ENCODE results near the gene ITM2C. TPM values are rescaled to one million over a fixed set of nuclear protein-coding genes. Genes with fewer than 3 reads are reported as not detected.

ITM2C gene
- total RNA-seq, 5 donors from 2014 or later (not counting 1 experiment from before 2014, with no cell fraction given), result 21.9 to 41.2 (median 34.8) TPM

- Mint-ChIP-seq H3K4me3 (no peak overlapping the region), H3K27ac (no peak overlapping the region), H3K4me1 (peaks cover 34 to 47% (median 44%) of the 10 kb centered on the region in 3 donors), H3K27me3 (no peaks in the 10 kb centered on the region), H3K36me3 (peaks cover under 1% of the 10 kb centered on the region), H3K9me3 (no peaks in the 10 kb centered on the region)
- WGBS (ENCODE audit: insufficient coverage), result 48% methylated on average over 6 of the region's 13 CpGs
- H3K27me3 ChIP-seq (replicated peaks in 1 of 2; ENCODE audit: control insufficient read depth in 2 of 2, extremely low read depth in 1 of 2, insufficient read depth in 2 of 2, low read length in 1 of 2), result peaks cover 0 to 19% of the 10 kb centered on the region in 2 experiments
- ChIA-PET CTCF (no interaction called here), POLR2A (no interaction called here)
- ATAC-seq (replicated peaks in 1 of 4) (no peak), DNase-seq (no peak)
- no peaks in the 10 kb centered on the region for H3K9me3 ChIP-seq
- H3K4me1 ChIP-seq (ENCODE audit: control insufficient read depth in 1 of 2, extremely low read depth in 1 of 2, insufficient read depth in 2 of 2, low read length in 2 of 2), result peaks cover 10 to 67% of the 10 kb centered on the region in 2 experiments
- H3K36me3 ChIP-seq (ENCODE audit: control insufficient read depth in 2 of 2, extremely low read depth in 1 of 2, insufficient read depth in 1 of 2, low read length in 1 of 2), result peaks cover 5 to 10% of the 10 kb centered on the region in 2 donors
- no peak overlapping the region for H3K27ac ChIP-seq (ENCODE audit: low read length)
- no peak overlapping the region for H3K4me3 ChIP-seq (ENCODE audit: control insufficient read depth in 1 of 2, extremely low read depth in 1 of 2, low read length in 1 of 2)
Measured at GRCh38 chr2:230873661-230874401, 9.1 kb downstream of the ITM2C start.

- peaks cover 6% of the 10 kb centered on the region for H3K36me3 Mint-ChIP-seq
- peaks cover 31 to 48% (median 44%) of the 10 kb centered on the region in 3 donors for H3K4me1 Mint-ChIP-seq
- H3K36me3 ChIP-seq (ENCODE audit: control insufficient read depth in 2 of 2, extremely low read depth in 1 of 2, insufficient read depth in 1 of 2, low read length in 1 of 2), result peaks cover 8 to 10% of the 10 kb centered on the region in 2 donors
- ATAC-seq (replicated peaks in 1 of 4) (no peak), DNase-seq (no peak)
- no peak overlapping the region for H3K27ac Mint-ChIP-seq
- POLR2A ChIA-PET, result no interaction called here
- H3K9me3 ChIP-seq, result no peaks in the 10 kb centered on the region
- no peak overlapping the region for H3K4me3 Mint-ChIP-seq
- no peak overlapping the region for H3K4me3 ChIP-seq (ENCODE audit: control insufficient read depth in 1 of 2, extremely low read depth in 1 of 2, low read length in 1 of 2)
- no peaks in the 10 kb centered on the region for H3K9me3 Mint-ChIP-seq
- H3K27me3 Mint-ChIP-seq, result no peaks in the 10 kb centered on the region
- peaks cover 10 to 67% of the 10 kb centered on the region in 2 experiments for H3K4me1 ChIP-seq (ENCODE audit: control insufficient read depth in 1 of 2, extremely low read depth in 1 of 2, insufficient read depth in 2 of 2, low read length in 2 of 2)
- H3K27me3 ChIP-seq (replicated peaks in 1 of 2; ENCODE audit: control insufficient read depth in 2 of 2, extremely low read depth in 1 of 2, insufficient read depth in 2 of 2, low read length in 1 of 2), result peaks cover 0 to 19% of the 10 kb centered on the region in 2 experiments
- no peak overlapping the region for H3K27ac ChIP-seq (ENCODE audit: low read length)
- WGBS (ENCODE audit: insufficient coverage), result 95% methylated on average over 10 of the region's 11 CpGs
- CTCF ChIA-PET, result no interaction called here
Measured at GRCh38 chr2:230874456-230874855, 9.7 kb downstream of the ITM2C start.

- DNase-seq, result no peak
- ATAC-seq (replicated peaks in 1 of 4), result no peak
- Mint-ChIP-seq H3K9me3 (no peaks in the 10 kb centered on the region), H3K27me3 (no peaks in the 10 kb centered on the region), H3K4me3 (no peak overlapping the region), H3K27ac (no peak overlapping the region), H3K36me3 (peaks cover 6% of the 10 kb centered on the region), H3K4me1 (peaks cover 29 to 48% (median 41%) of the 10 kb centered on the region in 3 donors)
- peaks cover 8 to 10% of the 10 kb centered on the region in 2 donors for H3K36me3 ChIP-seq (ENCODE audit: control insufficient read depth in 2 of 2, extremely low read depth in 1 of 2, insufficient read depth in 1 of 2, low read length in 1 of 2)
- ChIA-PET POLR2A (no interaction called here), CTCF (no interaction called here)
- peaks cover 0 to 19% of the 10 kb centered on the region in 2 experiments for H3K27me3 ChIP-seq (replicated peaks in 1 of 2; ENCODE audit: control insufficient read depth in 2 of 2, extremely low read depth in 1 of 2, insufficient read depth in 2 of 2, low read length in 1 of 2)
- no peak overlapping the region for H3K27ac ChIP-seq (ENCODE audit: low read length)
- 93% methylated on average over 8 of the region's 10 CpGs for whole genome bisulfite sequencing (ENCODE audit: insufficient coverage)
- no peak overlapping the region for H3K4me3 ChIP-seq (ENCODE audit: control insufficient read depth in 1 of 2, extremely low read depth in 1 of 2, low read length in 1 of 2)
- no peaks in the 10 kb centered on the region for H3K9me3 ChIP-seq
- peaks cover 7 to 63% of the 10 kb centered on the region in 2 experiments for H3K4me1 ChIP-seq (ENCODE audit: control insufficient read depth in 1 of 2, extremely low read depth in 1 of 2, insufficient read depth in 2 of 2, low read length in 2 of 2)
Measured at GRCh38 chr2:230874876-230875275, 10.1 kb downstream of the ITM2C start.

GRCh38 chr2:230875347-230876315 lies 10.9 kb downstream of the ITM2C start:
- no peaks in the 10 kb centered on the region for H3K9me3 ChIP-seq
- 98% methylated on average over 18 of the region's 34 CpGs for WGBS (ENCODE audit: insufficient coverage)
- no peaks in the 10 kb centered on the region for H3K27me3 Mint-ChIP-seq
- peaks cover under 1 to 57% of the 10 kb centered on the region in 2 experiments for H3K4me1 ChIP-seq (ENCODE audit: control insufficient read depth in 1 of 2, extremely low read depth in 1 of 2, insufficient read depth in 2 of 2, low read length in 2 of 2)
- ATAC-seq (replicated peaks in 1 of 4) (no peak), DNase-seq (no peak)
- H3K27ac Mint-ChIP-seq, result no peak overlapping the region
- no peak overlapping the region for H3K4me3 ChIP-seq (ENCODE audit: control insufficient read depth in 1 of 2, extremely low read depth in 1 of 2, low read length in 1 of 2)
- CTCF ChIA-PET, result no interaction called here
- H3K27ac ChIP-seq (ENCODE audit: low read length), result no peak overlapping the region
- H3K36me3 ChIP-seq (ENCODE audit: control insufficient read depth in 2 of 2, extremely low read depth in 1 of 2, insufficient read depth in 1 of 2, low read length in 1 of 2), result peaks cover 8 to 10% of the 10 kb centered on the region in 2 donors
- H3K4me1 Mint-ChIP-seq, result peaks cover 21 to 44% (median 34%) of the 10 kb centered on the region in 3 donors
- peaks cover 6% of the 10 kb centered on the region for H3K36me3 Mint-ChIP-seq
- POLR2A ChIA-PET, result no interaction called here
- H3K27me3 ChIP-seq (replicated peaks in 1 of 2; ENCODE audit: control insufficient read depth in 2 of 2, extremely low read depth in 1 of 2, insufficient read depth in 2 of 2, low read length in 1 of 2), result peaks cover 0 to 19% of the 10 kb centered on the region in 2 experiments
- no peak overlapping the region for H3K4me3 Mint-ChIP-seq
- no peaks in the 10 kb centered on the region for H3K9me3 Mint-ChIP-seq

- no peaks in the 10 kb centered on the region for H3K9me3 Mint-ChIP-seq
- peak overlapping the region; percentile 59 to 84 for H3K27ac Mint-ChIP-seq
- H3K4me1 ChIP-seq (ENCODE audit: control insufficient read depth in 1 of 2, extremely low read depth in 1 of 2, insufficient read depth in 2 of 2, low read length in 2 of 2), result peaks cover 0 to 52% of the 10 kb centered on the region in 2 experiments
- peaks cover 8 to 10% of the 10 kb centered on the region in 2 donors for H3K36me3 ChIP-seq (ENCODE audit: control insufficient read depth in 2 of 2, extremely low read depth in 1 of 2, insufficient read depth in 1 of 2, low read length in 1 of 2)
- no peaks in the 10 kb centered on the region for H3K9me3 ChIP-seq
- peaks cover 6% of the 10 kb centered on the region for H3K36me3 Mint-ChIP-seq
- CTCF ChIA-PET, result interaction anchor here in 1 of 2 donors (1.4 kb wide), 1 partner anchor 11 kb away, joined by 6 read pairs; no protein-coding TSS in a partner anchor
- no peak overlapping the region for H3K4me3 ChIP-seq (ENCODE audit: control insufficient read depth in 1 of 2, extremely low read depth in 1 of 2, low read length in 1 of 2)
- ATAC-seq (replicated peaks in 1 of 4) (no peak), DNase-seq (peak in 1 of 35 experiments; percentile 21)
- WGBS (ENCODE audit: insufficient coverage), result 65% methylated on average over 25 of the region's 27 CpGs
- peak overlapping the region; percentile 41 for H3K27ac ChIP-seq (ENCODE audit: low read length)
- H3K4me3 Mint-ChIP-seq, result peak overlapping the region; percentile 3 to 41 (median 40)
- peaks cover 0 to 19% of the 10 kb centered on the region in 2 experiments for H3K27me3 ChIP-seq (replicated peaks in 1 of 2; ENCODE audit: control insufficient read depth in 2 of 2, extremely low read depth in 1 of 2, insufficient read depth in 2 of 2, low read length in 1 of 2)
- POLR2A ChIA-PET, result no interaction called here
- H3K4me1 Mint-ChIP-seq, result peaks cover 19 to 44% (median 34%) of the 10 kb centered on the region in 3 donors
- no peaks in the 10 kb centered on the region for H3K27me3 Mint-ChIP-seq
Measured at GRCh38 chr2:230877116-230877758, 12.5 kb downstream of the ITM2C start.
